Upper lobe of left lung (tissue), 6 donors: ENCODE results near the gene CREB3L2. TPM values are rescaled to one million over a fixed set of nuclear protein-coding genes. Genes with fewer than 3 reads are reported as not detected.
A peak's percentile ranks its signal among the peaks of the same experiment; 100 is the strongest.

ENCODE experiments used
- ATAC-seq, 2 donors: fragments of 200-7000 bp; cut with Tn5 transposase; one replicate each; pipeline ENCODE4 v1.9.1; 2022; ENCODE audit warnings: mild to moderate bottlenecking in 2 of 2, moderate library complexity in 2 of 2; ENCODE audit not compliant: low FRiP score in 2 of 2
- DNase-seq, 2 donors: peaks; one replicate each; pipeline ENCODE4 v3.0.0-alpha.2; 2019 to 2020
- H3K27ac ChIP-seq, 4 donors: fragments of 200-600 bp; sonication (generic); one replicate each; pipeline ENCODE4 v1.5.1; 2016 to 2019
- H3K27me3 ChIP-seq, 4 donors: fragments of 200-600 bp; sonication (generic); one replicate each; pipeline ENCODE4 v1.5.1; 2017 to 2019
- H3K36me3 ChIP-seq, 4 donors: fragments of 200-600 bp; sonication (generic); one replicate each; pipeline ENCODE4 v1.5.1; 2016 to 2019
- H3K4me1 ChIP-seq, 4 donors: fragments of 200-600 bp; sonication (generic); one replicate each; pipeline ENCODE4 v1.5.1; 2018 to 2019
- H3K4me3 ChIP-seq, 4 donors: fragments of 200-600 bp; sonication (generic); one replicate each; pipeline ENCODE4 v1.5.1; 2017 to 2019; ENCODE audit warnings: mild to moderate bottlenecking in 2 of 4, moderate library complexity in 1 of 4
- H3K9me3 ChIP-seq, 4 donors: fragments of 200-600 bp; sonication (generic); one replicate each; pipeline ENCODE4 v1.5.1; 2018 to 2019
- CTCF ChIP-seq, 6 experiments: fragments of 450-650 bp in 4 of 6; fragments of 200-600 bp in 2 of 6; sonication (generic) in 2 of 6; IDR thresholded peaks; one replicate each; pipeline ENCODE4 v1.5.1; 2016 to 2019; ENCODE audit warnings: antibody characterized with exemption in 6 of 6
- EP300 ChIP-seq, 4 donors: sonication (generic); formaldehyde crosslinking; IDR thresholded peaks; one replicate each; pipeline ENCODE4 v1.5.1; 2017; ENCODE audit warnings: antibody characterized with exemption in 4 of 4, control low read depth in 2 of 4
- POLR2A ChIP-seq, 4 donors: fragments of 450-650 bp; IDR thresholded peaks; one replicate each; pipeline ENCODE4 v1.5.1; 2016 to 2017; ENCODE audit warnings: antibody characterized with exemption in 4 of 4, mild to moderate bottlenecking in 2 of 4
- POLR2AphosphoS5 ChIP-seq, 2 donors: sonication (generic); formaldehyde crosslinking; IDR thresholded peaks; one replicate each; pipeline ENCODE4 v1.5.1; 2017; ENCODE audit warnings: antibody characterized with exemption in 2 of 2
- WGBS, 2 donors: methylation state at CpG; one replicate each; pipeline ENCODE4 v1.1.5; 2017 to 2018; 5-methylcytosine and 5-hydroxymethylcytosine counted together
- total RNA-seq, 6 donors: library from RNA; depleted of rRNA in 4 of 6; stranded (reverse); fragments of >200 nt in 4 of 6; gene quantifications; one replicate each; pipeline versions ENCODE4 v1.1.0 to v1.2.1, GENCODE V29; 2016 to 2021
- donor health status: DM: no; HTN: no; CAD: no; lungs with moderate emphysema.
- donor health status: DM: no; HTN: yes; CAD: no; lungs with severe emphysema.

Gene CREB3L2
- total RNA-seq, 6 donors from 2014 or later, result 26.9 to 73.5 (median 34.2) TPM

GRCh38 chr7:137964824-137965545, 36.9 kb downstream of the CREB3L2 start:
- Histone ChIP-seq H3K4me1 (peaks cover 13 to 34% (median 30%) of the 10 kb centered on the region in 4 donors), H3K27me3 (no peaks in the 10 kb centered on the region), H3K36me3 (no peaks in the 10 kb centered on the region), H3K27ac (no peak overlapping the region), H3K4me3 (no peak overlapping the region), H3K9me3 (no peaks in the 10 kb centered on the region)
- ATAC-seq (no peak), DNase-seq (no peak)
- WGBS, 2 donors, result 80 to 85% methylated on average over 14 of the region's 14 CpGs
- TF ChIP-seq POLR2AphosphoS5 (IDR thresholded peaks at IDR 0.05) (no peak), POLR2A (IDR thresholded peaks at IDR 0.05) (no peak), EP300 (IDR thresholded peaks at IDR 0.05) (no peak), CTCF (IDR thresholded peaks at IDR 0.05) (no peak)

- 55 to 78% methylated on average over 7 of the region's 7 CpGs for WGBS, 2 donors
- H3K27me3 ChIP-seq, result no peaks in the 10 kb centered on the region
- ATAC-seq (no peak), DNase-seq (no peak)
- peaks cover 0 to 4% (median 0%) of the 10 kb centered on the region in 4 donors for H3K36me3 ChIP-seq
- peaks cover 24 to 41% (median 31%) of the 10 kb centered on the region in 4 donors for H3K4me1 ChIP-seq
- H3K4me3 ChIP-seq, result no peak overlapping the region
- peak overlapping the region in 1 of 4 donors; percentile 1 for H3K27ac ChIP-seq
- no peaks in the 10 kb centered on the region for H3K9me3 ChIP-seq
- TF ChIP-seq POLR2A (IDR thresholded peaks at IDR 0.05) (no peak), CTCF (IDR thresholded peaks at IDR 0.05) (no peak), POLR2AphosphoS5 (IDR thresholded peaks at IDR 0.05) (no peak), EP300 (IDR thresholded peaks at IDR 0.05) (no peak)
These were observed 38.9 kb downstream of the CREB3L2 start for GRCh38 chr7:137962875-137963507.

- TF ChIP-seq POLR2AphosphoS5 (IDR thresholded peaks at IDR 0.05), result no peak
- TF ChIP-seq POLR2A (IDR thresholded peaks at IDR 0.05), result no peak
- 86% methylated on average over 5 of the region's 5 CpGs for WGBS, 2 donors
- Histone ChIP-seq H3K27me3 (no peaks in the 10 kb centered on the region), H3K9me3 (no peaks in the 10 kb centered on the region), H3K27ac (peak overlapping the region in 1 of 4 donors; percentile 1), H3K36me3 (peaks cover 0 to 7% (median 0%) of the 10 kb centered on the region in 4 donors), H3K4me3 (no peak overlapping the region), H3K4me1 (peaks cover 21 to 40% (median 29%) of the 10 kb centered on the region in 4 donors)
- ATAC-seq, result no peak
- no peak for DNase-seq
These were observed 39.4 kb downstream of the CREB3L2 start for GRCh38 chr7:137962491-137962874.

GRCh38 chr7:137961200-137962177, 40.4 kb downstream of the CREB3L2 start:
- ATAC-seq, result peak in 1 of 2 donors; percentile 65
- peak in 1 of 2 donors; percentile 40 for DNase-seq
- no peak overlapping the region for H3K27ac ChIP-seq
- H3K4me1 ChIP-seq, result peaks cover 11 to 31% (median 25%) of the 10 kb centered on the region in 4 donors
- H3K4me3 ChIP-seq, result no peak overlapping the region
- peaks cover 0 to 7% (median 0%) of the 10 kb centered on the region in 4 donors for H3K36me3 ChIP-seq
- H3K27me3 ChIP-seq, result no peaks in the 10 kb centered on the region
- TF ChIP-seq POLR2AphosphoS5 (IDR thresholded peaks at IDR 0.05), result no peak
- no peak for TF ChIP-seq CTCF (IDR thresholded peaks at IDR 0.05)
- no peak for TF ChIP-seq EP300 (IDR thresholded peaks at IDR 0.05)
- no peak for TF ChIP-seq POLR2A (IDR thresholded peaks at IDR 0.05)
- WGBS, 2 donors, result 70 to 75% methylated on average over 11 of the region's 11 CpGs
- H3K9me3 ChIP-seq, result no peaks in the 10 kb centered on the region
